ENCODE results near the gene FERMT2.

DNA sequence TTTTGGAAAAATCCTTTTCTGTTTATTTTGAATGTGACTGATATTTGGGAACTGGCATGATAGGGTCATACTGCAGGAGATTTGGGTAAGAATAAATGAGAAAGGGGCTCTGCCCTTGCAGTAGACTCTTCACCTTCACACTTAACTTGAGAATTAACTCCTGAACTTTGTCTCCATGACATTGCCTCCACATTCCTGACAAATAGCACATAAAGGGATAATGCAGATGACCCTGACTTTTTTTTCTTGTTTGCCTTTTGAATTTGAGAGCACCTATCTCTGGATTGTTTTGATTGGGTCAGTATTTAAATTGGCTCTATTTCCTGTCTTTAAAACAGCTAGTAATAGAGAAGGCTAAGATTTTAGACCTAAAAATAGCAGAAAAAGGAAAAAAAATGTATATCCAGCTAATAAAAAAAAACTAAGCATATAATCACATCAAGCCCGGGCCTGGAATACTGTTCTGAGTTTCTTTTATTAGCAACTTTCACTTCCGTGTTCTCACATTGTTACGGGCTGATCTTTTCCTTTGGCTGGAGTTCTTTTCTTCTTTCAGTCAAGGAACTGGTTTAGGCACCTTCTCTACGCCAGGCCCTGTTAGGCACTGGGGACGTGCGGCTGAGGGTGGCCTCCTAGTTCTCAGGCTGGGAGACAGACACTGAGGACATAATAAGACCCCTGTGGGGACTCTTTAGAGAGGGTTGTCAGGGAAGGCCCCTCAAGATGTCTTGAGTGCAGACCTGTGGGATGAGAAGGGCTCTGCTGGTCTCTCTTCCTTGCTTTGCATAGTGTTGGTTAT is 106.4 kb downstream of the FERMT2 start:
- TF ChIP-seq, protein P1, sequence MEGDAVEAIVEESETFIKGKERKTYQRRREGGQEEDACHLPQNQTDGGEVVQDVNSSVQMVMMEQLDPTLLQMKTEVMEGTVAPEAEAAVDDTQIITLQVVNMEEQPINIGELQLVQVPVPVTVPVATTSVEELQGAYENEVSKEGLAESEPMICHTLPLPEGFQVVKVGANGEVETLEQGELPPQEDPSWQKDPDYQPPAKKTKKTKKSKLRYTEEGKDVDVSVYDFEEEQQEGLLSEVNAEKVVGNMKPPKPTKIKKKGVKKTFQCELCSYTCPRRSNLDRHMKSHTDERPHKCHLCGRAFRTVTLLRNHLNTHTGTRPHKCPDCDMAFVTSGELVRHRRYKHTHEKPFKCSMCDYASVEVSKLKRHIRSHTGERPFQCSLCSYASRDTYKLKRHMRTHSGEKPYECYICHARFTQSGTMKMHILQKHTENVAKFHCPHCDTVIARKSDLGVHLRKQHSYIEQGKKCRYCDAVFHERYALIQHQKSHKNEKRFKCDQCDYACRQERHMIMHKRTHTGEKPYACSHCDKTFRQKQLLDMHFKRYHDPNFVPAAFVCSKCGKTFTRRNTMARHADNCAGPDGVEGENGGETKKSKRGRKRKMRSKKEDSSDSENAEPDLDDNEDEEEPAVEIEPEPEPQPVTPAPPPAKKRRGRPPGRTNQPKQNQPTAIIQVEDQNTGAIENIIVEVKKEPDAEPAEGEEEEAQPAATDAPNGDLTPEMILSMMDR (IDR thresholded peaks at IDR 0.05): no peak
- TF ChIP-seq POLR2A (IDR thresholded peaks at IDR 0.05): no peak

All from uterus (tissue), 2 donors.